SIG-M5 treated with dmso at 0.1 percent for 504 hours (cell line): ENCODE results near the gene NFE2L2.
"Not testable (repeated sequence)": the region's sequence is repeated elsewhere in the genome, so short reads cannot be mapped to it uniquely, and the experiment has no call there.

Experiments
- DNase-seq: peaks from one replicate; lab custom pipeline; 2025; ENCODE audit not compliant: unreplicated experiment; lab: John Stamatoyannopoulos, UW

The NFE2L2 gene

GRCh38 chr2:177239932-177240630 is 24.4 kb downstream of the NFE2L2 start:
- peak; percentile 96 for DNase-seq

- DNase-seq, result no peak
These were observed 25.5 kb downstream of the NFE2L2 start for GRCh38 chr2:177239053-177239452.

GRCh38 chr2:177237932-177238331 is 26.6 kb downstream of the NFE2L2 start:
- DNase-seq, result no peak

GRCh38 chr2:177235855-177236437 is 28.6 kb downstream of the NFE2L2 start:
- DNase-seq, result no peak

- DNase-seq, result no peak
These were observed 30.3 kb downstream of the NFE2L2 start for GRCh38 chr2:177234267-177234666.

GRCh38 chr2:177232098-177232704 is 32.3 kb downstream of the NFE2L2 start:
- no peak for DNase-seq

GRCh38 chr2:177231270-177231669 is 33.3 kb downstream of the NFE2L2 start:
- no peak for DNase-seq

GRCh38 chr2:177229442-177230242 is 34.9 kb downstream of the NFE2L2 start:
- DNase-seq, result no peak

- DNase-seq, result no peak
These were observed 38.6 kb downstream of the NFE2L2 start for GRCh38 chr2:177225965-177226360.

- DNase-seq, result not testable (repeated sequence)
These were observed 41.1 kb downstream of the NFE2L2 start for GRCh38 chr2:177223436-177223835.

GRCh38 chr2:177221970-177222369 is 42.6 kb downstream of the NFE2L2 start:
- no peak for DNase-seq

- DNase-seq, result no peak
These were observed 43.0 kb downstream of the NFE2L2 start for GRCh38 chr2:177221534-177221933.

- not testable (repeated sequence) for DNase-seq
These were observed 44.7 kb downstream of the NFE2L2 start for GRCh38 chr2:177219787-177220186.

GRCh38 chr2:177217247-177217843 is 47.2 kb downstream of the NFE2L2 start:
- DNase-seq, result no peak

GRCh38 chr2:177212891-177213856 is 51.4 kb downstream of the NFE2L2 start:
- peak; percentile 89 for DNase-seq

GRCh38 chr2:177212106-177212890 is 52.2 kb downstream of the NFE2L2 start, which contains the start of gene HNRNPA3:
Gene HNRNPA3 (plus strand): TSS chr2:177212794. CDS start chr2:177212800, 6 bp downstream.
- DNase-seq, result peak; percentile 97

- DNase-seq, result peak; percentile 33
These were observed 52.9 kb downstream of the NFE2L2 start for GRCh38 chr2:177211576-177212105.

GRCh38 chr2:177211169-177211568 is 53.4 kb downstream of the NFE2L2 start:
- DNase-seq, result no peak

- no peak for DNase-seq
These were observed 57.4 kb downstream of the NFE2L2 start for GRCh38 chr2:177207101-177207500.
